CD14-positive monocyte (primary cell): ENCODE data around the gene UPP2. TPM values are rescaled to one million over a fixed set of nuclear protein-coding genes. Genes with fewer than 3 reads are reported as not detected.

Source experiments
- DNase-seq, 3 donors: peaks; one replicate each; pipeline ENCODE4 v3.0.0-alpha.2; 2011 to 2022
- H2AFZ ChIP-seq: 2 replicates; pipeline ENCODE4 v1.6.0; 2012; ENCODE audit warnings: mild to moderate bottlenecking, low read depth, low read length, inconsistent platforms; ENCODE audit not compliant: insufficient read depth, poor library complexity, severe bottlenecking
- H3K27ac ChIP-seq, 2 donors: 1 replicate in 1 of 2; 2 replicates in 1 of 2; pipeline ENCODE4 v1.5.1; 2012 to 2013; ENCODE audit warnings: low read length in 2 of 2, control low read depth in 1 of 2, inconsistent platforms in 1 of 2, low read depth in 1 of 2, mild to moderate bottlenecking in 1 of 2
- H3K27me3 ChIP-seq, 2 donors: one replicate each; pipeline versions ENCODE4 v1.6.0 to v1.6.1; 2011 to 2013; ENCODE audit warnings: low read length in 2 of 2; ENCODE audit not compliant: control insufficient read depth in 2 of 2, insufficient read depth in 2 of 2
- H3K36me3 ChIP-seq, 2 donors: replicated peaks in 1 of 2; 1 replicate in 1 of 2; 2 replicates in 1 of 2; pipeline versions ENCODE4 v1.5.1 to v1.6.1; 2012 to 2013; ENCODE audit warnings: low read length in 2 of 2, control low read depth in 1 of 2, inconsistent platforms in 1 of 2, mild to moderate bottlenecking in 1 of 2; ENCODE audit not compliant: insufficient read depth in 2 of 2, control insufficient read depth in 1 of 2
- H3K4me1 ChIP-seq, 2 donors: 1 replicate in 1 of 2; 2 replicates in 1 of 2; pipeline versions ENCODE4 v1.5.1 to v1.6.1; 2012 to 2013; ENCODE audit warnings: low read length in 2 of 2, control low read depth in 1 of 2, inconsistent platforms in 1 of 2, mild to moderate bottlenecking in 1 of 2, moderate library complexity in 1 of 2; ENCODE audit not compliant: insufficient read depth in 2 of 2, control insufficient read depth in 1 of 2
- H3K4me2 ChIP-seq: replicated peaks from 2 replicates; pipeline ENCODE3; 2012; ENCODE audit warnings: low read length, moderate library complexity, mild to moderate bottlenecking; ENCODE audit not compliant: poor library complexity, severe bottlenecking; ENCODE audit errors: extremely low read depth
- H3K4me3 ChIP-seq, 3 experiments: fragments of 200-600 bp in 1 of 3; sonication (generic) in 1 of 3; replicated peaks in 1 of 3; 1 replicate in 2 of 3; 2 replicates in 1 of 3; pipeline ENCODE4 v1.5.1; 2011 to 2013; ENCODE audit warnings: low read length in 3 of 3, mild to moderate bottlenecking in 3 of 3, control low read depth in 2 of 3, low read depth in 2 of 3, inconsistent platforms in 1 of 3, moderate library complexity in 1 of 3
- H3K79me2 ChIP-seq: 2 replicates; pipeline ENCODE4 v1.6.0; 2012; ENCODE audit warnings: mild to moderate bottlenecking, control low read depth, inconsistent platforms, low read length, moderate library complexity; ENCODE audit not compliant: insufficient read depth
- H3K9ac ChIP-seq: 2 replicates; pipeline ENCODE4 v1.6.0; 2017; ENCODE audit warnings: low read length, mild to moderate bottlenecking; ENCODE audit not compliant: insufficient read depth, poor library complexity, severe bottlenecking
- H3K9me3 ChIP-seq, 2 donors: replicated peaks in 1 of 2; 1 replicate in 1 of 2; 2 replicates in 1 of 2; pipeline versions ENCODE4 v1.5.1 to v1.6.1; 2012 to 2013; ENCODE audit warnings: low read length in 2 of 2, control low read depth in 1 of 2; ENCODE audit not compliant: control insufficient read depth in 1 of 2, insufficient read depth in 1 of 2
- H4K20me1 ChIP-seq: 2 replicates; pipeline ENCODE4 v1.6.0; 2012; ENCODE audit warnings: mild to moderate bottlenecking, low read length, control low read depth, moderate library complexity; ENCODE audit not compliant: insufficient read depth
- H3K27ac Mint-ChIP-seq, 7 donors: one replicate each; pipeline ENCODE4 v1.8.0; 2020; ENCODE audit warnings: mild to moderate bottlenecking in 7 of 7, mixed read lengths in 7 of 7, moderate library complexity in 6 of 7, inconsistent platforms in 2 of 7
- H3K27me3 Mint-ChIP-seq, 3 donors: one replicate each; pipeline ENCODE4 v1.8.0; 2021 to 2022; ENCODE audit warnings: low read depth in 3 of 3, mild to moderate bottlenecking in 3 of 3, mixed read lengths in 3 of 3, moderate library complexity in 3 of 3, inconsistent platforms in 1 of 3
- H3K36me3 Mint-ChIP-seq, 2 donors: one replicate each; pipeline ENCODE4 v1.8.0; 2020; ENCODE audit warnings: mixed read lengths in 2 of 2, inconsistent platforms in 1 of 2, mild to moderate bottlenecking in 1 of 2
- H3K4me1 Mint-ChIP-seq: one replicate; pipeline ENCODE4 v1.8.0; 2020; ENCODE audit warnings: mild to moderate bottlenecking, mixed read lengths
- H3K4me3 Mint-ChIP-seq, 2 donors: one replicate each; pipeline ENCODE4 v1.8.0; 2020; ENCODE audit warnings: mild to moderate bottlenecking in 2 of 2, mixed read lengths in 2 of 2, moderate library complexity in 1 of 2
- H3K9me3 Mint-ChIP-seq, 7 donors: one replicate each; pipeline ENCODE4 v1.8.0; 2020 to 2022; ENCODE audit warnings: mixed read lengths in 7 of 7, mild to moderate bottlenecking in 6 of 7, moderate library complexity in 6 of 7, inconsistent platforms in 2 of 7
- WGBS: methylation state at CpG from one replicate; pipeline ENCODE4 v1.1.5; 2013; ENCODE audit warnings: missing lambda C conversion rate; ENCODE audit not compliant: insufficient coverage; 5-methylcytosine and 5-hydroxymethylcytosine counted together
- intact Hi-C, 2 donors: fragments of 100-400 bp; cut with micrococcal nuclease; formaldehyde crosslinking; loops; one replicate each; pipeline versions ENCODE4 v1.15.0 to v1.15.1; 2023
- polyA plus RNA-seq, 3 donors: library from polyadenylated mRNA; depleted of rRNA in 1 of 3; unstranded in 2 of 3; stranded (reverse) in 1 of 3; fragments of 300-500 nt in 2 of 3; fragments of >200 nt in 1 of 3; fragmentation: Illumina TruSeq in 2 of 3; gene quantifications; 1 replicate in 2 of 3; 2 replicates in 1 of 3; pipeline ENCODE4 v1.2.3, GENCODE V29; 2012 to 2021
- TF ChIP-seq, protein P1 (sequence below): fragments of 200-600 bp; IDR thresholded peaks from one replicate; pipeline ENCODE4 v1.8.0; 2022; ENCODE audit warnings: antibody characterized with exemption, mild to moderate bottlenecking

The UPP2 gene
- polyA plus RNA-seq, 3 donors: not detected

DNA sequence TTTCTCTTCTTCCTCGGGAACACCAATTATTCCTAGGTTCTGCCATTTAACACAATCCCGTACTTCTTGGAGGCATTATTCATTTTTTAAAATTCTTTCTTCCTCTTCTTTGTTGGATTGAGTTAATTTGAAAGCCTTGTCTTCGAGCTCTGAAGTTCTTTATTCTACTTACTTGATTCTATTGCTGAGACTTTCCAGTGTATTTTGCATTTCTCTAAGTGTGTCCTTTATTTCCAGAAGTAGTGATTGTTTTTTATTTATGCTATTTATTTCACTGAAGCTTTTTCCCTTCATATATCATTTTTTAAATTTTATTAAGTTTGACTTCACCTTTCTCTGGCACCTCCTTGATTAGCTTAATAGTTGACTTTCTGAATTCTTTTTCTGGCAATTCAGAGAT is 13.6 kb upstream of the UPP2 start:
- peaks cover 0 to 3% (median 2%) of the 10 kb centered on the region in 3 donors for H3K27me3 Mint-ChIP-seq
- H3K4me2 ChIP-seq: no peak overlapping the region
- no CpG with 5 or more reads among the region's 3 CpGs for WGBS
- H3K4me1 Mint-ChIP-seq: no peaks in the 10 kb centered on the region
- no peaks in the 10 kb centered on the region for H3K4me1 ChIP-seq
- H3K9me3 ChIP-seq: peaks cover 9 to 13% of the 10 kb centered on the region in 2 donors
- no peak for DNase-seq
- intact Hi-C loops: no loop called here
- H3K79me2 ChIP-seq: no peaks in the 10 kb centered on the region
- no peaks in the 10 kb centered on the region for H3K27me3 ChIP-seq
- no peaks in the 10 kb centered on the region for H4K20me1 ChIP-seq
- no peak overlapping the region for H3K4me3 Mint-ChIP-seq
- H2AFZ ChIP-seq: no peak overlapping the region
- no peaks in the 10 kb centered on the region for H3K36me3 ChIP-seq
- no peak overlapping the region for H3K27ac ChIP-seq
- H3K9ac ChIP-seq: no peak overlapping the region
- H3K27ac Mint-ChIP-seq: no peak overlapping the region
- TF ChIP-seq, protein P1, sequence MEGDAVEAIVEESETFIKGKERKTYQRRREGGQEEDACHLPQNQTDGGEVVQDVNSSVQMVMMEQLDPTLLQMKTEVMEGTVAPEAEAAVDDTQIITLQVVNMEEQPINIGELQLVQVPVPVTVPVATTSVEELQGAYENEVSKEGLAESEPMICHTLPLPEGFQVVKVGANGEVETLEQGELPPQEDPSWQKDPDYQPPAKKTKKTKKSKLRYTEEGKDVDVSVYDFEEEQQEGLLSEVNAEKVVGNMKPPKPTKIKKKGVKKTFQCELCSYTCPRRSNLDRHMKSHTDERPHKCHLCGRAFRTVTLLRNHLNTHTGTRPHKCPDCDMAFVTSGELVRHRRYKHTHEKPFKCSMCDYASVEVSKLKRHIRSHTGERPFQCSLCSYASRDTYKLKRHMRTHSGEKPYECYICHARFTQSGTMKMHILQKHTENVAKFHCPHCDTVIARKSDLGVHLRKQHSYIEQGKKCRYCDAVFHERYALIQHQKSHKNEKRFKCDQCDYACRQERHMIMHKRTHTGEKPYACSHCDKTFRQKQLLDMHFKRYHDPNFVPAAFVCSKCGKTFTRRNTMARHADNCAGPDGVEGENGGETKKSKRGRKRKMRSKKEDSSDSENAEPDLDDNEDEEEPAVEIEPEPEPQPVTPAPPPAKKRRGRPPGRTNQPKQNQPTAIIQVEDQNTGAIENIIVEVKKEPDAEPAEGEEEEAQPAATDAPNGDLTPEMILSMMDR: no peak
- H3K4me3 ChIP-seq: no peak overlapping the region
- peaks cover 0 to 3% of the 10 kb centered on the region in 2 donors for H3K36me3 Mint-ChIP-seq
- peaks cover 8 to 23% (median 17%) of the 10 kb centered on the region in 7 donors for H3K9me3 Mint-ChIP-seq

DNA sequence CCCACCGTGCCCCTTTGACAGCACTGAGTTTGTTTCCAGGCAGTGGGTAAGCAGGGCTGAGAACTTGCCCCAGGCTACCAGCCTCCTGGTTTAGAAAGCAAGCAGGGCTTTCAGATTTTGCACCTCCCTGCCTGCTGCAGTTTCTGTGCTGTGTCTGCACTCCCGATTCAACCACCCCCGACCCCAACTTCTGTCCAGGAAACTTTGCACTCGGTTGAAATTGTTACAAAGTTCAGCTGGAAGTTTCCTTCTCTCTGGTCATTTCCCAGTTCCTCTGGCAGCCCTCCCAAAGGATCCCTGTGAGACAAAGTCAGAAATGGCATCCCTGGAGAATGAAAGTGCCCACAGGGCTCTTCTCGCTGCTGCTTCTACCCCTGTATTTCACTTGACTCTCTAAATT is 12.4 kb upstream of the UPP2 start:
- Mint-ChIP-seq H3K36me3 (peaks cover 0 to 3% of the 10 kb centered on the region in 2 donors), H3K27me3 (peaks cover 0 to 3% (median 2%) of the 10 kb centered on the region in 3 donors), H3K4me3 (no peak overlapping the region), H3K4me1 (no peaks in the 10 kb centered on the region), H3K27ac (peak overlapping the region in 1 of 7 donors; percentile 2), H3K9me3 (peaks cover 8 to 23% (median 17%) of the 10 kb centered on the region in 7 donors)
- TF ChIP-seq, protein P1: no peak
- no peaks in the 10 kb centered on the region for H3K79me2 ChIP-seq
- no peaks in the 10 kb centered on the region for H3K36me3 ChIP-seq
- H2AFZ ChIP-seq: no peak overlapping the region
- H3K4me3 ChIP-seq: no peak overlapping the region
- no peaks in the 10 kb centered on the region for H4K20me1 ChIP-seq
- H3K9ac ChIP-seq: no peak overlapping the region
- H3K27me3 ChIP-seq: no peaks in the 10 kb centered on the region
- peaks cover 9 to 13% of the 10 kb centered on the region in 2 donors for H3K9me3 ChIP-seq
- no peak overlapping the region for H3K27ac ChIP-seq
- no peak for DNase-seq
- no peak overlapping the region for H3K4me2 ChIP-seq
- H3K4me1 ChIP-seq: no peaks in the 10 kb centered on the region
- 96% methylated on average over 4 of the region's 5 CpGs for WGBS
- intact Hi-C loops: no loop called here
